DMS53 treated with DMSO at 0.1 percent for 48 hours (cell line): Measurements from ENCODE around the gene TMEM52B.

Experiments used
- DNase-seq: peaks from one replicate; lab custom pipeline; 2025; ENCODE audit not compliant: unreplicated experiment; lab: John Stamatoyannopoulos, UW

TMEM52B gene

DNA sequence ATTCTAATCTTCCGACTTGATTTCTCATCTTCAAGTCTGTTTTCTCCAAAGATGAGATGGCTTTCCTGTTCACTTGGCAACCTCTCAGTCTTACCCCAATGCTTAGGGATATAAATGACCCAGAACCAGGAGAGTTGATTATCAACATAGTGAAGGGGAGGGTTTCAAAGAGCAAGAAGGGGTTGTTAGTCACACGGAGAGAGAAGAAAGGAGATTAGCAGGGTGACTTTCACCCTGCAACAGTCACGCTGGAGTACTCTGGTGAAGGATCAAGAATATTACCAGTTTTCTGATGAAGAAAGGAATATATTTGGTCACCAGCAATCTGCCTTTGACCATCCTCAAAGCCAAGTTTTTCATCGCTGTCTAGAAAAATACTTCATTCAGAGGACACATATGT is at the start of gene TMEM52B:
TSS of gene TMEM52B (plus strand) at position 212 of the 400 bp plus-strand sequence. CDS start 543 bp downstream, outside the sequence.
- DNase-seq = no peak

DNA sequence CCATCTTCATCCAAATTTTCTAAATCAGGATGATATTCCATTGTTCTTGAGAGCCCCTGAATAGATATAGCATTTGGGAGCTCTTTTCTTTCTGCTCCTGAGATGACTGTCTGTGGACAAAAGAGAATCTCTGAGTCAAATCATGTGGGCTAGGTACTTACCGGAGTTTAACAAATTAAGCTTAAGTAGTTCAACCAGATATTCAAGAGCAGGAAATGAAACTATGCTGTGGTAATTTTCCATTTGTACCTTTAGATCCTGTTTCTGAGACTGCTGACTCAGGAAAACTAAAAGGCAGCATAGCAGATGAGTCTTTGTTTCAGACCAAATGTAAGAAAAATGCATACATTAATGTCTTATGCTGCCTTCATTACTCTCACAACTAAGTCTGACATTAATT is 48.8 kb upstream of the TMEM52B start, which contains the start of gene CLEC7A:
TSS of gene CLEC7A (minus strand) at position 158 of the 400 bp plus-strand sequence. CDS start at position 41, 117 bp downstream.
- DNase-seq = peak; percentile 38

DNA sequence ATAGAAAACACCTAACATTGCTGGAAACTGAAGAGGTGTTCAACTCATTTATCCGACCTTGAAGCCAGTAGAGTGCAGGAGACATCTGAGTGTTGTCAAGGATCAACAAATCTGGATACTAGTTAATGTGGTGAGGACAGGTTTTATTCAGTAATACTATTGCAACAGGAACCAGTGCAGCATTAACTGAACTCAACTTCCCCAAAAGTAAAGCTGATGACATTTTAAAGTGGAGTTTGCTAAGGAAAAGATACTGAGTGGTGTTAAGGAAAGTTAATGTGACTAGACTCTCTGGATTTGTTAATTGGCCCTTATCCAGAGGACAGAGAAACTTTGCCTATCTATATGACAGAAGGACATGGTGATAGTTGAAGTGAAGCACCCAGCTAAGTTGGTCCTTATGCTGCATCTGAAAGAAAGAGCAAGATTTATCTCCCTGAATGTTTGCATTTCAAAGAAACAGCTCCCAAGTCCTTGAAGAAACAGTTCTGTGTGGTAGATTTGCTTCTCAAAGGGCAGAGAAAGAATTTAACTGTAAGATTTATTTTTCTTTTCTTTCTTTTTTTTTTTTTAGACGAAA is 47.6 kb upstream of the TMEM52B start:
- DNase-seq = no peak

DNA sequence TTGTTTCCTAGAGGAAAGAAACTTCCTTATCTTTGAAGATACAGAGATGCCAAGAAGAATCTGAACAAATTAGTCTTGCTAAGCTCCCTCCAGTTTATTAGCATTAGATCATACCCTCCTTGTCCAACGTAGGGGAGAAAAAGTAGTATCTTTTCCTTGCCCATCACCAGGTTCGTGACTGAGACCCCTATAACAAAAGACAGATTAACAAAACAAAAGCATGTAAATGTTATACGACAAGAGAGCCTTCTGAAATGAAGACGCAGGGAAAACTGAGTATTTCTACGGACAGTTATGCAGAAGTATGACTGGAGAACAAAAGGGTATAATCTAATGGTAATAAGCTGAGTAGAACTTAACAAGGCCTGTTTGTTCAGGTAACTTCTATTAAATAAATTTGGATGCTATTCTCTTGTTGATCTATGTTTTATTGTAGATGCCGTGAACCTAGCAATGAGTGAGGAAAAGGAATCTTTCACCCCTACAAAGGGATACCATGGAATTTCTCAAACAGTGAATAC is 45.9 kb upstream of the TMEM52B start:
- no peak for DNase-seq

DNA sequence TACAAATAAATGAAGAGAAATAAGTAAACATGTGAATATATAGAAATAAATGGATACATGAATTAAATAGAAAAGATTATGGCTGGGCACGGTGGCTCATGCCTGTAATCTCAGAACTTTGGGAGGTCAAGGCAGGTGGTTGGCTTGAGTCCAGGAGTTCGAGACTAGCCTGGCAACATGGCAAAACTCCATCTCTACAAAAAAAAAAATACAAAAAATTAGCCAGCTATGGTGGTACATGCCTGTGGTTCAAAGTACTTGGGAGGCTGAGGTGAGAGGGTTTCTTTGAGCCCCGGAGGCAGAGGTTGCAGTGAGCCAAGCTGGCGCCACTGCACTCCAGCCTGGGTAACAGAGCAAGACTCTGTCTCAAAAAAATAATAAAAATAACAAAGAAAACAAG is 43.7 kb upstream of the TMEM52B start:
- DNase-seq = no peak

DNA sequence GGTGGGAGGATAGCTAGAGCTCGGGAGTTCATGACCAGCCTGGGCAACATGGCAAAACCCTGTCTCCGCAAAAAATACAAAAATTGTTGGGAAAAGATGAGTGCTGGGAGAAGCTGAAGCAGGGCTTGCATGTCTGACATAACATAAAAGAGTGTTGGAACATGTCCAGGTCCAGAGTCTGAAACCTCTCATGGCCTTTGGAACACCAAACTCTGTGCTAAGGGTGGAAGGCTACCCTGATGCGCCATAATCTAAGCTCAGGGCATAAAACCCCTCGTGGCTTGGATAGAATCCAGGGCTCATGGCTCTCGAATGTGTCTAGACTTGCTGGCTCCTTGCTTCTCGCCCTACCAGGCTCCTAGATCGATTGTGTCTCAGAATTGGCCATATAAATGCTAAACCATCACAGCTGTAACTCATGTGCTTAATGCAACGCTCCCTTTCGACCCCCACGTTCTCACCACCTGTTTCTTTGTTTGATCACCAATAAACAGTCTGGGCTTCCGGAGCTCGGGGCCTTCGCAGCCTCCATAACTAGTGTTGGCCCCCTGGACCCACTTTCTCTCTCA is 42.1 kb upstream of the TMEM52B start:
- no peak for DNase-seq

DNA sequence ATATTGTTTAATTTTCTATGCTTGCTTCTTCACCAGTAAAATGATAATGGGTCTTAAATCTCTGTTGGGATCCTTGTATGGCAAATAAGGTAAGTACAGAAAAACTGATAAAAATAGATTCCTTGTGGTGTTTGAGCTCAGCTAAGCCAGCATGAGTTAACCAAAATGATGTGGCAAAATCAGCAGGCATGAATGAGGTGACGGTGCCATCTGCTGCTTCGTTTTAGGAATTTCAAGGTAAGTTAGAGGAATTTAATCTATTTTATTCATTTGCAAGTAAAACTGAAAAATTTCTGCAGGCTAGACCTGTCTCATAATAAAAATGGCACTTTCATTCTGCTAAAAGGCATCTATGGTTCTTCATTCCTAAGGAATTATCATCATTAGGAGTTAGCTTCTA is 38.8 kb upstream of the TMEM52B start:
- peak; percentile 85 for DNase-seq

DNA sequence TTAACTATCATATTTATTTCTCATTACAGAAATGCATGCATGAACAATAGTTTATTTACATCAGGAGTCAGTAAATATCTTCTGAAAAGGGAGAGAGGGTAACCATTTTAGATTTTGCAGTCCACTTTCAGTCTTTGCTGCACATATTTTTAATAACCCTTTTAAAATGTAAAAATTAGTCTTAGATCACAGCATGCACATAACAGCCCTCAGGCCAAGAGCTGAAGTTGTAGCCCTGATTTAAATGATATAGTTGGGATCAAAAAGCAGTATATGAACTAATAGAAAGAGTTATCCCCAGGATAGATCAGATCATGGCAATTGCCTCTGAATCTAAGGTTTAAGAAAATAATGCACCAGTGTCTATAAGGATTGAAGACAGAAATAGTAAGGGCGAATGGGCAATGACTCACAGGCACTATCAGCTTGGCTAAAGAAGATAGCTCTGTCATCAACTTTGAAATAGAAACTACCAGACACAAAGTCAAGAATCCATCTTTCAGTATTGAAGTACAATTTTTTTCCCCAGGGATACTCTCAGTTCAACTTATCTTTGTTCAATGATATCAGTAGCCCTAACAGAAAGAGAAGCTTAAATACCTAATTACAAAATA is 35.7 kb upstream of the TMEM52B start:
- no peak for DNase-seq

DNA sequence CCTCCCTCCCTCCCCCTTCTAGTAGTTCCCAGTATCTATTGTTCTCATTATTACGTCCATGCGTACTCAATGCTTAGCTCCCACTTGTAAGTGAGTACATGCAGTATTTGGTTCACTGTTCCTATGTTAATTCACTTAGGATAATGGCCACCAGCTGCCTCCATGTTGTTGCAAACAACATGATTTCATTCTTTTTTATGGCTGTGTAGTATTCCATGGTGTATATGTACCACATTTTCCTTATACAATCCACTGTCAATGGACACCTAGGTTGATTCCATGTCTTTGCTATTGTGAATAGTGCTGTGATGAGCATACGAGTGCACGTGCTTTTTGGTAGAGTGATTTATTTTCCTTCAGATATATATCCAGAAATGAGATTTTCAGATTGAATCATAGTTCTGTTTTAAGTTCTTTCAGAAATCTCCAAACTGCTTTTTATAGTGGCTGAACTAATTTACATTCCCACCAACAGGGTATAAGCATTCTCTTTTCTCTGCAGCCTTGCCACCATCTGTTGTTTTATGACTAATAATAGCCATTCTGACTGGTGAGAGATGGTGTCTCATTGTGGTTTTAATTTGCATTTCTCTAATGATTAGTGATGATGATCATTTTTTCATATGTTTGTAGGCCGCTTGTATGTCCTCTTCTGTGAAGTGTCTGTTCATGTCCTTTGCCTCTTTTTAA is 31.0 kb upstream of the TMEM52B start:
- DNase-seq = no peak

DNA sequence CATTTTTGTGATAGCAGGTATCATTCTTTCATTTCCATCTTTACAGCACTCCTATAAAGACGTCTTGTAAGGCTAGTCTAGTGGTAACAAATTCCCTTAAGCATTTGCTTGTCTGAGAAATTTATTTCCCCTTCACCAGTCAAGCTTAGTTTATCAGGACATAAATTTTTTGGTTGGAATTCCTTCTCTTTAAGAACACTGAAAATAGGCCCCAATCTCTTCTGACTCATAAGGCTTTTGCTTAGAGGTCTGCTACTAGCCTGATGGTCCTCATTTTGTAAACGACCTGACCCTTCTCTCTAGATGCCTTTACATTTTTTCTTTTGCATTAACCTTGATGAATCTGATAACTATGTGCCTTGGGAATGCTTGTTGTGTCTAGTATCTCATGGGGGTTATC is 27.2 kb upstream of the TMEM52B start:
- DNase-seq = no peak

DNA sequence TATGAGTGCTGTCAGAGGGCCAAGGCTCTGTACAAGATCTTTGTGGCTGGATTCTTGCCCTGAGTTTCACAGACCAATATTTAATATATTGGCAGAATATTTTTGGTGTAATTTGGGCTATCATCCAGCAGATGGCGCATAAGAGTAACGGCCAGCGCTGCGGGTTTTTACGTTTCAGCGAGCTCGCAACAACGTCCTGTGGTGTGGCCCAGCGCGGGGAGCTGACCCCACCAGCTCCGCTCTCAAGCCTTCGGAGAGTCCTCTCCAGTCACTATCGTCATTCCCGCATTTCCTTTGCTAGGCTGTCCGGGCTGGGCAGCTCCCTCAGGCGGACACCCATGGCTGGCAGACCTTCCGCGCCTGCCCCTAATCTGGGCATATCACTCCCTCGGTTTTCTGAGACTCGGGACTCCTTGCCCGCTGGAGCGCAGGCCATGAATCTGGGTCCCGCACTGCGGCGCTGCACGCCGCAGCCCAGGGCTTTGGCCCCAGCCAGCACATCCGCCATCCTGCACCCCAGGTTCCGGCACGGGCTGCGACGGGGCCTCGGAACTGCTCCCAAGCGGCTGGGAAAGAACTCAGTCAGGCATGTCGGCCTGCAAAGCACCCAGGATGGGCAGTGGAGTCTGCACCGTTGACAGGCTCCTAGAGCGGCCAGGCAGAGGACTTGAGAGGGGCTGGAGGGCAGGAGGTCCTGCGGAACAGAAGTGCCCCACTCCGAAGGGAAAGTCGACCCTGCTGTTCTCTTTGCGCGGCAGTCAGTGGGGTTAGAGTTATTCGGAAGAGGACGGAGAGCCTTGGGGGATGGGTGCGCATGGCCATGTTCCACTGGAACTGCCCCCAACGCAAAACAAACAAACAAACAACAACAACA is 25.3 kb upstream of the TMEM52B start:
- DNase-seq = peak; percentile 90

DNA sequence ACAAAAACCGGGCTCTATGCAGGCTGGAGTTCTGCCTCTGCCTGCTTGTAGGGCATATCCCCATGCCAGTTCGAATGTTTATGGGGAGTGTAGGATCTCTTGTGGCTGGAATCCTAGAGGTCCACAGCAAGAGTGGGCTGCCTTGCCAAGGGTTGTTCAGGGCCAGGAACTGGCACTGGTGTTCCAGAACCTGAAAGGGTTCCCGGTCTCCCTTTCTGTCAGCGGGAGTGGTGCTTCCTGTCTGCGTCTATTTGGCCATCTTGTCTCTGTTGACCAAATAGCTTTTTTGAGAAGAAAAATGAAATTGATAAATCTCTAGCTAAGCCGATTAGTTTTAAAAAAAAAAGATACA is 24.7 kb upstream of the TMEM52B start:
- no peak for DNase-seq

DNA sequence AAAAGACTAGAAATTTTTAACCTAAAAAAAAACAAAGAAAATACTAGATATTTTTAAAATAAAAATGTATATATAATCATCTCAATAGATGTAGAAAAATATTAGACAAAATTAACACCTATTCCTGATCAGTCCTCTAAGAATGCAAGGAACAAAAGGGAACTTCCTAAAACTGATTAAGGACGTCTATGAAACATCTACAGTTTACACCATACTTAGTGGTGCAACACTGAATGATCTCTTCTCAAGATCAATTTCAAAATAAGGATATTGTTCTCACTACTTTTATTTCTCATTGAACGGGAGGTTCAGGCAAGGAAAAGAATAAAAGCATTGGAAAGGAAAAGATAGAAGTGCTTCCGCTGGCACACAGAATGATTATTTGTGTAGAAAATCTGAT is 22.9 kb upstream of the TMEM52B start:
- DNase-seq = no peak

DNA sequence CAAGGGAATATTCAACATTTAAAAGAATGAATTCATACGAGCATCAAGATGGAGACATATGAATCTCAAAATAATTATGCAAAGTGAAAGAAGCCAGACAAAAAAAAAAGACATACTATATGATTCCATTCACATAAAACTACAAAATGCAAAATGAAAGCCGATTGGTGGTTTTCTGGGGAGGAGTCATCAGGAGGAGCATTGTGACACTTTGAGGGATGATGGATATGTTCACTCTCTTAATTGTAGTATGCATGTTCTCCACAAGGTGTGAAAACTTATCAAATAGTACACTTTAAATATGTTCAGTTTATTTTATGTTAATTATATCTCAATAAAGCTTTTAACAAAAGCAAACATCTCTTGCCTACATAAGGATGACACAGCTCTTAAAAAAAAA is 20.4 kb upstream of the TMEM52B start:
- DNase-seq = no peak

DNA sequence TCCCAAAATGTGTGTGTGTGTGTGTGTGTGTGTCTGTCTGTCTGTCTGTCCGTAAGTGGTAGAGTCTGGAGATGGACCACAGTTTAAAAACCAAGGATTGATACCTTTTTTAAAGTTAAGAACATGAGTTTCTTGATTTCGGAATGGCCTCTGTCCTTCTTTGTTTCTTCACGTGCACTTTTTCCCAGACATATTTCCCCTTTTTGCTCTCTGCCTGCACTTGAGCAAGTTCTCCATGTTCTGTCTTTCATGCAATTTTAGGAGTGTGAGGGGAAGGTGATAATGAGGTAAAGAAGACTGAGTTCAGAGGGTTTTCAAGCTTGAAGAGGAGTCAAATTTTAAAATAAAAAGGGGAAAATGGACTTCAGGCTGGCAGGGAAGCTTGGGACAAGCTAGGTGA is 19.6 kb upstream of the TMEM52B start:
- DNase-seq = no peak

DNA sequence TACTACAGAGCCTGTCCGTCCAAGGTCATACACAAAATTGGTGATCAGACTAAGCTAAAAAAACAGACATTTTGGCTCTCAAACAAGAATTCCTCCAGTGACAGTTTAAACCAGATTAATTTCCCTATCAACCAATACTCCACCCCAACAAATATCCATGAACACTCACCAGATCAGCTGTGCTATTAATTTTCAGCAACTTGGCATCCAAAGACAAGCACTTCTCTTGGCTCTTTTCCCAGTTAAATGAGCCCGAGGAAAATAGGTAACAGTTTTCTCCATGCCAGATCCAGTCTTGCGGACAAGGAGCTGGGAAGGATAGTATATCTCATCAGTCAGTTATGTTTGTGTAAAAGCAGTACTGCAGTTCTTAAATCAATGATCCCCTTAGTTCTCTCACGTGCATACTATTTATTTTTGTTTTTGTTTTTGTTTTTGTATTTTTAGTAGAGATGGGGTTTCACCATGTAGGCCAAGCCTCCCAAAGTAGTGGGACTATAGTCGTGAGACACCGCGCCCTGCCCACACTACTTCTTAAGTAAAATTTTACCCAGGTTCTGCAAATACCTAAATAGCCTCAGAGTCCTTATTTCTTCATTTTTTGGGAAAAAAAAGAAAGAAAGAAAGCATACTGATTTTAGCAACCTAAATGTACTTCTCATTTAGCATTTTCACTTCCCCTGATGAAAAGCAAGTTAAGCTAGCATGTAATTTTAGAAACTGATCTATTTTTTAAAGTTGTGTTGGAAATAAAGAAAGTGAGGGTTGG is 18.0 kb upstream of the TMEM52B start:
- no peak for DNase-seq

DNA sequence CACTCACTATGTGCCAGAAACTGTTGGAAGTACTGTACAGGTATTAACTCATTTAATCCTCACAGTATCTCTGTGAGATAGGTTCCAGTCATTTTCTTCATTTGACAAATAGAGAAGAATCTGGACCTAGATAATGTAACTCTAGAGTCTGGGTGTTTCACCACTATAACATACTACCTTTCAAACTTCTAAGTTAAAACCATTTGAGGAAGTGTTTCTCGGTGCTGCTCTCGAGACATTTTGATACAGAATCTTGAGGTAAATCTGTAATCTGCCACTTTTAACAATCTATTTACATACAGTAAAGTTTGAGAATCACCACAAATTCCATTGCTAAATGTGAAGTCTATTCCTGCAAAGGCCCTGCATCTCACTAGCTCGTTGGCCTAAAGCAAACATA is 15.7 kb upstream of the TMEM52B start:
- no peak for DNase-seq

DNA sequence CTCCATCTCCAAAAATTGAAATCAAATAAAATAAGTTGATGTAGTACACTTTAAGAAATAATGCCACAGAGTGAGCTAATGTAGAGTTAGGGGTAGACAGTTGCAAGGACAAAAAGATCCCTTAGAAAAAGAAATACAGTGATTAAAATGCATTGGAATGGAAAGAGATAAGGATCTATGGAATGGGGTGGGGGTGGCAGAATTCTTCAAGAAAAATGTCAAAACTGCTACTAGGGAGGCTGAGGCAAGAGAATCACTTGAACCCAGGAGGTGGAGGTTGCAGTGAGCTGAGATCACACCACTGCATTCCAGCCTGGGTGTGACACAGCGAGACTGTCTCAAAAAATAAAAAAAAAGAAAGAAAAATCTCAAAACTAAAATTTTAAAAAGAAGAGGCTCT is 13.4 kb upstream of the TMEM52B start:
- no peak for DNase-seq

DNA sequence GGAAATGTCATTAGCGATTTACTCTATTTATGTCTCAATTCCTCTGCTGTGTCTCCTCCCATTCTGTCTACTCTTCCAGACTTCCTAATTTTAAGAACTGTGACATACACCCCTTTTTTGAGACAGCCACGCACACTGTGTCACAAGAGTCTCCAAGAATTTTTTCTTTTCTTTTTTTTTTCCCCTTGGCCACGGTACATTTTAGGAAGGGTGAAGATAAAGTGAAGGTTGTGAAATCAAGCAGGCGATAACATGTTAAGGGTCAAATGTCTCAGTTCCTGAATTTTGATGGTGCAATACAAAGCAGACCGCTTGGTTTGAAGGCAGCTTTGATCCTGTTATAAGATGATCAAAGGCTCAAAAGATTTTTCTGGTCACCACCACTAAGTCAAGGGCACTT is 11.2 kb upstream of the TMEM52B start:
- DNase-seq = no peak

DNA sequence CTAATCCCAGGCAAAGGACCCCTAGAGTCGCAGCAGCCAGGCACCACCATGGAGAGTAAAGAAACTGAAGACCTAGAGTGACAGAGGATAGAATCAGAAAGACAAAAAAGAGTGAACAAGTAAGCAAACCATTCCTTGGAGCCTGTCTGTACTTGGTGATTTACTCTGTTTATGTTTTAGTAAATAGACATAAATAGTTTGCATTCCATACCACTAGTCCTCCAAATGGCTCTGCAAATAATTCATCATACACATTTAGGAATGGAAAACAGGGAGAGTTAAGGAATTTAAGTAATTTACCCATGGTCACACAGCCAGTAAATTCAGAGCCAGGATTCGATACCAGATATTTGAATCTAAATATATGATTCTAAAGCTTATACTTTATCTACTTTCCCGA is 9.7 kb upstream of the TMEM52B start:
- DNase-seq = no peak
